GM18507 (cell line): ENCODE data around the gene CAPN12.

Experiments used
- DNase-seq: peaks from one replicate; pipeline ENCODE4 v3.0.0; 2011; ENCODE audit warnings: low read depth; ENCODE audit not compliant: insufficient read length; ENCODE audit errors: extremely low spot score
- FAIRE-seq: peaks from 2 replicates; lab custom pipeline; 2011; peaks lifted over from hg19 to GRCh38; lab: Jason Lieb, UNC

Gene CAPN12

GRCh38 chr19:38741670-38742069, 2.6 kb downstream of the CAPN12 start:
- FAIRE-seq (no peak), DNase-seq (no peak)

DNA sequence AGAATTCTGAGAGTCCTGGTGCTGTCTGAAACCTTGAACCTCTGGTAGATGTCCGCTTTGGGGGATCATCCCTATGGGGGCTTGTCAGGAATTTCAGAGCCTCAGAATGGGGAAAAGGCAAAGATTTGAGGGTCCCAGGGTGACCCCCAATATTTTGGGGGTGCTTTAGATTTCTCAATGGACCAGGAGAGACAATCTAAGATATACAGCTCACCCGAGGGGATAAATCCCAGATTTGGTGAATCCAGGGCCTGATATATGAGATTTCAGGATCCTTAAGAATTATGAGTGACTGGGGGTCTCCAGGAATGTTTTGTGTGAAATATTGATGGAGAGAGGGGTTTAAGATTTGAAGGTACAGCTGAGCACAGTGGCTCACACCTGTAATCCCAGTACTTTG, 3.3 kb downstream of the CAPN12 start:
- FAIRE-seq (no peak), DNase-seq (no peak)

DNA sequence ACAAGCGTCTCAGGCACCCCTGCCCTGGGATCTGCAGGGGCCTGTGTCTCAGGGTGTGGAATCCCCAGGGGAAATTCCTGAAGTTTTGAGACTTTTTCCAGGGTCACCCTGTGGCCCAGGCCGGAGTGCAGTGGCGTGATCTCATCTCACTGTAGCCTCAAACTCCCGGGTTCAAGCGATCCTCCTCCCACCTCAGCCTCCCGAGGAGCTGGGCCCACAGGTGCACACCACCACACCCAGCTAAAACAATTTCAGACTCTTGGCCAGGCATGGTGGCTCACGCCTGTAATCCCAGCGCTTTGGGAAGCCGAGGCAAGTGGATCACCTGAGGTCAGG, 4.0 kb downstream of the CAPN12 start:
- DNase-seq (no peak), FAIRE-seq (no peak)

GRCh38 chr19:38739440-38740256, 4.6 kb downstream of the CAPN12 start:
- DNase-seq (no peak), FAIRE-seq (no peak)

DNA sequence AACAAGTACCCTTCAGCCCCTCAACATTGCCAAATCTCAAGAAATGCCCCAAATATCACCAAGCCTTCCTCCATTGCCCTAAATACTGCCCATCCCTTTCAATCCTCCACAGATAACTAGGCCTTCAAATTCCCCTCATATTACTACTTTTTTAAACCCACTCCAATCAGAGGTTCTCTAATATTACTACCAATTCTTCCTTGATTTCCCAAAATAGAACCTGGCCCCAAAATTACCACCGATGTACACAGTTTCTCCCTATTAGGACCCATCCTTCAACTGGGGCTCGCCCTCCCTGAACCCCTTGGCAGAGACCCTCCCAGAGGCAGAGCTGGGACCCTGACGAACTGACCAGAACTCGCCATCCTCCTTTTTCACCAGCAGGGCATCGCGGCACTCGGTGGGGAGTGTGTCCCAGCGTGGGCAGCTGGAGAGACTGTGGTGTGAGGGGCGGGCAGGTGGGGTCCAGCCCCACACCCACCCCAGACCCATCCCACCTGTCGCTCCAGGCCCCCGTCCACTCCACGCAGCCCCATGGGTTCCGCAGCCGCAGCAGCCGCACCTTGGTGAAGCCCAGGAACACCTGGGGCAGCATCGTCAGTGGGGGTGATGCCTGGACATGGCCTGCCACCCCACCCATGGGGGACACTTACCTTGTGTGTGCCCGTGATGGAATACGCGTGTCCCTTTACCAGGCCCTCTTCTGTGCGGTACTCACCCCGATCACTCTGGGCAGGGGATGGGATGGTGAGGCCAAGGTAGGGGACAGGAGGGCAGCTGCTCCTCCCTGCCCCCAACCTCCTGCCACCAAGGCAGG, 6.1 kb downstream of the CAPN12 start:
- DNase-seq (no peak), FAIRE-seq (no peak)

DNA sequence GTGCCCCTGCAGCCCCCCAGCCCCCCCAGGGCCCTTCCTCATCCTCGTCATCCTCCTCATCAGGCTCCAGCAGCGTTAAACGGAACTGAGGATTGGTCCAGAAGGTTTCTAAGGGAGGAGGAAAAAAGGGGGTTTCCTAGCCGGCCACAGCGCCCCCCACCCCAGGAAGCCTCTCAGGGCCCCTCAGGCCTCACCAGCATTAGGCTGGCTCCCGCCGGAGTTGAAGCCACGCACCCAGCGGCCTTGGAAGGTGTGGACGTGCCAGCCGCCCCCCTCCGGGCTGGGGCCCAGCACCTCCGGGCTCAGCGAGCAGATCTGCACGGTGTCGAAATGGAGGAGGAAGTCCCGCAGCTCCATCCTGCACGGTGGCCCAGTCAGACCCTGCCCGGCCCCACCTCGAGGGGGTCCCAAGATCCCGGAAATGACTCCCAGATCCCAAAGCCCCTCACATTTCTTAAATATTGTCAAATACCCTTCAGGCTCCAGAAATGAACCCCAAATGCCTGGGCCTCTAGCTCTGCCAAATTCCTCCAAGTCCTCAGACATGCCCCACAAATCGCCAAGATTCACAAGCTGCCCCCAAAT, 6.9 kb downstream of the CAPN12 start:
- FAIRE-seq, result no peak
- DNase-seq, result no peak

GRCh38 chr19:38736413-38737280, 7.6 kb downstream of the CAPN12 start:
- FAIRE-seq (no peak), DNase-seq (peak; percentile 49)

- DNase-seq, result peak; percentile 38
Measured at GRCh38 chr19:38736036-38736412, 8.2 kb downstream of the CAPN12 start.

DNA sequence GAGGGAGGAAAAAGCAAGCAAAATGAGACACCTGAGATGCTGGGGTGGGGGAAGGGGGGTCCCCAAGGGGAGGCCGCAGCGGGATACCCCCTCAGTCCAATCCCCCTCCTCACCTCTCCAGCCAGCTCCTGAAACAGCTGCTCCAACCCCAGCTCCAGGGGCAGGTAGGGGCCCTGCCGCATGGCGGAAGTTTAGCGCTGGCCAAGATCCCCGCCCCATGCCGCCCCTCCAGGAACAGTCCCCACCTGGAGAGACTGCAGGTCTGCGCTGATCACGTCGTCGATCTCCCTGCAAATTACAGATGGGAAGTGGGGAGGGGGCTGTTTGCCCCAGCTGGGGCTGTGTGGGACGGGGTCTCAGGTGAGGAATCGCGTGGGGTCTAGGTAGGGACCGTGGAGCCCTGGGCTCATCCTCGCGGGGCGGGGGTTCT, 9.0 kb downstream of the CAPN12 start:
- DNase-seq (no peak), FAIRE-seq (no peak)

More at GRCh38 chr19:38736036-38736412, 8.2 kb downstream of the CAPN12 start:
- no peak for FAIRE-seq

DNA sequence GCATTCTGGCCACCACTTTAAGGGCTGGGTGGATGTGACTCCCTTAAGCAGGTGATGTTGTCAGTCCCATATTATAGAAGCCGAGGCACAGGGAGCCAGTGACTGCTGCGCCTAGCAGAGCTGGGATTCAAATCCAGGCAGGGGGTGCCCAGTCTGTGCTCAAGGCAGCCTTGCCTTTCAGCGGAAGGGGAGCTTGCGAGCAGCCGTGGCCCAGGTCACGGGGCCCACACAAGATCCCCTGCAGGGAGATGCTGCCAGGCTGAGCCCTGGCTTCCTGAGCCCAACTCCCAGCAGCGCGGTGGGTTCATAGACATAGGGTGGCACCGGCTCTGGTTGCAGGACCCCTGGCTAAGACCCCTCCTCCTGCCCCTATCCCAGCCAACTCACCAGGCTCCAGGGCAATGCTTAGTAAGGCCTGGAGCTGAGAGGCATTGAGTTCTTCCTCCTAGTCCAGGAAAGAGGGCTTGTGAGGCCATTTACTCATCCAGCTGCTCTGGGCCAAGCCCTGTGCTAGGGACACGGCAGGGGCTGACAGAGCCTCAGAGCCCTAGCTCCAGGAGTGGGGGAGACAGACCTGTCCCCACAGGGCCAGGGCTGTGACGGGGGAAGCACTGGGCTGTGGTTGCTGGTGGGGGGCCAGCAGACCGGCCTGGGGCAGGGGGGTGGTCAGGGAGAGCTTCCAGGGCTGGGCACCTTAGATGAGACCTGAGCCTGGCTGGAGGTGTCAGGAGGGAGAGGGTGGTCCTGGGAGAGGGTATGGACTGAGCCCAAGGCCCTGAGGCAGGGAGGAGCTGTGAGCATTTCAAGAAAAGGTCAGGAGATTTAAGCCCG, 9.6 kb downstream of the CAPN12 start:
- no peak for FAIRE-seq

DNA sequence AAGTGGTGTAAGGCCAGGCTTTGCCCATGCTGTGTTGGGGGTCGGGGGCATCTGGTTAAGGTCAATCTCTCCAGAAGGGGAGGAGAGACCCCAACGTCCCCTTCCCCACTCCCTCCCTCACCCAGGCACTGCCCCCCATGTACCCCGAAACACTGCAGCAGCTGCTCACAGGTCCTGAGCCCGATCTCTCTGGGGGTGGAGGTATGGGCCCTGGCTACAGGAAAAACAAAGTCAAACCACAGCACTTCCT, 10.2 kb downstream of the CAPN12 start:
- DNase-seq (no peak), FAIRE-seq (peak; percentile 92)

More for the DNA sequence above, 9.6 kb downstream of the CAPN12 start:
- peak; percentile 52 for DNase-seq

DNA sequence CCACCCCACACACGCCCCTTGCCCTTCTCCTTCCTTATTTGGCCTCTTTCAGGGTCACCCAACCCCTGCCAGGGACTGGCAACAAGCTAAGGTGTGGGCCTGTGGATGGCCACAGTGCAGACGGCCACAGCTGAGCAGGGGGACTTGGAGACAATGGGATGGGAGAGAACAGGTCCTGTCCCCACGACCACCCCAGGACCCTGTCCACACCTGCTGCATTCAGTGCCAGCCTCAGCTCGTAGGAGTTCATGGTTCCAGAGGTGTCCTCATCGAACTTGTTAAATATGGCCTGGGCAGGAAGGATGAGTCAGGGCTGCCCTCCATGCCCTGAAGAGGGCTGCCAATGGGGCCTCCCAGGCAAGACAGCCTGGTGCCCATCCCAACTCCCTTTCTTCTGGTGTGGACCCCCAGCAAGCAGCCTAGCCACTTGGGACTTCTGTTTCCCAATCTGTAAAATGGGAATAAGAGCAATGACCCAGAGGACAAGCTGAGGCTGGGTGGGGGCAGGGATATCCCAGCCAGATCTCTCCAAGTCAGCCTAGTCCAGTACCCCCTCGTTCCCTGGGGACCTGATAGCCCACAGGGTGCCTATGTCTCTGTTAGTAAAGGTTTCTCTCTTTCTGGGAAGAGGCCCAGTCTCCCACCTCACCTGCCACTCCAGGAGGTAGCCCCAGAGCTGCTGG, 10.6 kb downstream of the CAPN12 start:
- no peak for DNase-seq
- FAIRE-seq, result peak; percentile 21

DNA sequence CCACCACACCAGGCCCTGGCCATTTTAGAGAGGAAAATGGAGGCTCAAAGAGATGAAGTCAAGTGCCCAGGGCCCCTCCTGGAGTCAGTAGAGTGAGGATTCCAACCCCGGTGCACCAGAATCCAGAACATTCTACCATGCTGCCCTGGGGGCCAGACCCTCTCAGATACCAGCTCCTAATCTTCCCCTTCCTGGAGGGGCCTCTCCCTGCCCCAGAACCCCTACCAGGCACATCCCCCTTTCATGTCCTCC, 11.1 kb downstream of the CAPN12 start:
- no peak for FAIRE-seq

DNA sequence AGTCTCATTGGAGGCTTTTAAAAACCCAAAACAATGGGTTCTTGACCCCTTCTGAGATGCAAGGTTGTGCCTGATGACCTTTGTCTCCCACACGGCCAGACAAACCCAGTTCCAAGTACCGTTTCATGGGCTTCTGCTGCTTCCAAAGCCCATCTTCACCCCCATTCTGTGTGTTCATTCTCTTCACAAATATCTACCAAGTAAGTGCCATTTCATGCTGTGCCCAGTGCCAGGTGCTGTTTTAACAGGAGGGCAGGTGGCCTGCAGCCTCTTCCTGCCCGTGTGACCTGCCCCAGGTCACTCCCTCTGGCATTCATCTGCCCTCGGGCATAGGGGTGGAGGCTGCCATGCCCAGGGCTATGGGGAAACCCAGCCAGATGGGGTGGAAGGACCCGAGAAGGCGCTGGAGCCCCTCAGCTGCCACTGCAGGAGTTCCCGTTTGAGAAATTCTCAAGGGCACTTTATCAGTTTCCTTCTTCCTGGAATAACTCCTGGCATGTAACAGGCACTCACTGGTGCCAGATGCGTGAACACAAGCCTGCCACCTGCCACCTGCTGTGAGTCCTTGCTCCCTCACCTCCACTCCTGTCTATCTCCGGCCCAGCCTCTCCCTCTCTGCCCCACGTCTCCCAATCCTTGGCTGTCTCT, 12.5 kb downstream of the CAPN12 start:
- FAIRE-seq (no peak), DNase-seq (no peak)

More for the DNA sequence above, 11.1 kb downstream of the CAPN12 start:
- DNase-seq, result no peak

- FAIRE-seq (no peak), DNase-seq (no peak)
Measured at GRCh38 chr19:38730731-38731589, 13.3 kb downstream of the CAPN12 start.

DNA sequence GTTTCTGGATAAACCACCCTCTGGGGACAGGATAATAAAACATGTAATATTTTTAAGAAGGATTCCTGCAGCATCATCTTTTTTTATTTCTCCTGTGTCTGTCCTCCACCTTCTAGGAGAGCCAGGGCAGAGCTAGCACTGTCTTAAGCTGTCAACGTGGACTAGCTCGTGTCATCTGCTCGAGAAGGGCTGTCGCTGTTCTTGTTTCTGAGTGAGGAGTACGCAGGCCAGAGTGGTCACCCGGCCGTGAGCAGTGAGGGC, 13.9 kb downstream of the CAPN12 start:
- FAIRE-seq (no peak), DNase-seq (no peak)

DNA sequence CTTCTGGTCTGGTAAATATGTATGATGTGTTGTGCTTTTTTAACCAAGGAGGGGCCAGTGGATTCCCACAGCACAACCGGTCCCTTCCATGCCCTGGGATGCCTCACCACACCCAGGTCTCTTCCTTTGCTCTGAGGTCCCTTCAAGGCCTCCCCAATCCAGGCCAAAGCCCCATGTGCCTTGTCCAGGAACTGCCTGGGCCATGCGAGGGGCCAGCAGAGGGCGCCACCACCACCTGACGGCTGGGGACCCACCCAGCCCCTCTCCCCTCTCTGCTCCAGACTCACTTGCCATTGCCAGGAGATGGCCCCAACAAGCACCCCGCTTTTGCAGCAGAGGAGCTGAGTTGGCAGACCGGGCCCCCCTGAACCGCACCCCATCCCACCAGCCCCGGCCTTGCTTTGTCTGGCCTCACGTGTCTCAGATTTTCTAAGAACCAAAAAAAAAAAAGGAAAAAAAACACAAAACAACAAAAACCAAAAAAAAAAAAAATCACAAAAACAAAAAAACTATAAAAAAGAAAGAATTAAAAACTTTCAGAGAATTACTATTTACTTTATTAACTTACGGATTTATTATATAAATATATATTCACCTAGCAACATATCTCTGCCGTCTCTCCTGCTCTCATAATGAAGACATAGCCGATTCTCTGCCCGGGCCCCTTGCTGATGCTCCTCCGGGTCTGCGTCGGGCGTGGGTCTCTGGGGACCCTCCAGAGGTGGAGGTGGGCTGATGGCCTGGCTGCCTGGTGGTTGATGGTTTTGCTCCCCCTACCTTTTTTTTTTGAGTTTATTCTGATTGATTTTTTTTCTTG, 14.4 kb downstream of the CAPN12 start:
- no peak for DNase-seq
- FAIRE-seq, result peak; percentile 73
